22Rv1 (cell line): ENCODE measurements around the gene GLCE.

Experiments used
- CTCF ChIP-seq: fragments of 450-650 bp; IDR thresholded peaks from 2 replicates; pipeline ENCODE4 v1.5.1; 2017; ENCODE audit warnings: mild to moderate bottlenecking
- ZFX ChIP-seq: fragments of 450-650 bp; IDR thresholded peaks from 2 replicates; pipeline ENCODE4 v1.6.1; 2017; ENCODE audit warnings: antibody characterized with exemption, borderline replicate concordance

DNA sequence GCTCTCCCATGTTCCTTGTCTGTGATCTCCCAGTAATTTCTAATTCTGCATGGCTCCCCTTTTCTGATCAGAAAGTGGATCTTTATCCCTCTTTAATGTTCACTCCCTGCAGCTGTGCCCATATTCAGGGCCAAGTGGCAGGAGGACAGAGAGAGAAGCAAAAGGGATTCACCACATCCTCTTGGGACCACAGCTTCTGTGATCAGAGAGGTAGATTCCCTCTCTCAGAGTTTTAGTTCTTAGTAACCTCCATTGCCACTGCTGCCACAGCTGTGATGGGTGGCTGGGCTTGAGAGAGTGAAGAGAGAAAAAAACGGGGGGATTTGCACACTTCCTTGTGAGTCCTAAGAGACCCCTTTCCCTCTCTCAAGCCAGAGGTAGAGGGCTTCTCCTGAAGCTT, 49.2 kb downstream of the GLCE start:
- TF ChIP-seq CTCF (no peak), ZFX (no peak)
